ENCODE measurements around the gene IQSEC1. TPM values are rescaled to one million over a fixed set of nuclear protein-coding genes. Genes with fewer than 3 reads are reported as not detected.

The IQSEC1 gene
- total and polyA plus RNA-seq, 2 donors (not counting 1 experiment from before 2014, with no cell fraction given): 96.7 to 222 TPM

GRCh38 chr3:12891391-12891984 lies 181.7 kb downstream of the IQSEC1 start:
- Histone ChIP-seq H4K20me1 (ENCODE audit: control insufficient read depth, insufficient read depth, low read length, poor library complexity, severe bottlenecking) (no peaks in the 10 kb centered on the region), H3K4me3 (ENCODE audit: control extremely low read depth in 1 of 5, extremely low read depth in 1 of 5, insufficient read depth in 1 of 5, low read depth in 2 of 5, low read length in 4 of 5) (peak overlapping the region in 1 of 5 experiments; percentile 35), H3K4me2 (replicated peaks; ENCODE audit: low read depth, low read length, poor library complexity, severe bottlenecking) (peak overlapping the region; percentile 66), H3K27ac (ENCODE audit: low read length in 2 of 2) (no peak overlapping the region), H3K4me1 (ENCODE audit: control insufficient read depth in 2 of 2, insufficient read depth in 2 of 2, low read length in 2 of 2) (peaks cover 8 to 12% of the 10 kb centered on the region in 2 donors), H3K36me3 (replicated peaks in 1 of 2; ENCODE audit: control extremely low read depth in 1 of 2, control insufficient read depth in 1 of 2, extremely low read depth in 1 of 2, insufficient read depth in 2 of 2, low read length in 1 of 2) (no peaks in the 10 kb centered on the region), H3K27me3 (replicated peaks in 1 of 4; ENCODE audit: control extremely low read depth in 1 of 4, control insufficient read depth in 3 of 4, insufficient read depth in 4 of 4, low read length in 3 of 4) (peaks cover 0 to 14% (median 3%) of the 10 kb centered on the region in 4 experiments), H3K79me2 (ENCODE audit: control insufficient read depth, insufficient read depth, low read length) (no peaks in the 10 kb centered on the region), H3K9me3 (ENCODE audit: control extremely low read depth in 1 of 3, control insufficient read depth in 2 of 3, insufficient read depth in 1 of 3, low read length in 2 of 3) (no peaks in the 10 kb centered on the region), H2AFZ (ENCODE audit: insufficient read depth, low read depth, low read length, poor library complexity, severe bottlenecking) (peak overlapping the region; percentile 39), H3K9ac (ENCODE audit: low read length) (no peak overlapping the region)
- no peak overlapping the region for H3K27ac Mint-ChIP-seq
- peaks cover 20% of the 10 kb centered on the region for H3K4me1 Mint-ChIP-seq
- TF ChIP-seq EZH2 (IDR thresholded peaks at IDR 0.05; ENCODE audit: borderline replicate concordance, insufficient read depth, low read depth, low read length, poor library complexity, severe bottlenecking) (no peak), CTCF (IDR thresholded peaks at IDR 0.05) (no peak)
- H3K27me3 Mint-ChIP-seq: peaks cover 14% of the 10 kb centered on the region
- peak; percentile 16 for ATAC-seq (ENCODE audit: low read depth)
- no peak for DNase-seq
- H3K9me3 Mint-ChIP-seq (ENCODE audit: insufficient read depth): no peaks in the 10 kb centered on the region
- CTCF ChIA-PET: interaction anchor here (0.7 to 8.8 kb wide), 27 partner anchors 8 to 757 kb away, joined by 3 to 116 read pairs (median 5); partner anchors contain the start of gene RPL32
- intact Hi-C loops (cut with micrococcal nuclease): loop anchor here (1.0 to 5.0 kb wide), 2 partner anchors 79 to 185 kb away; no protein-coding TSS in a partner anchor
- WGBS (ENCODE audit: insufficient coverage): 64% methylated on average over 9 of the region's 9 CpGs
- POLR2A ChIA-PET: interaction anchor here (0.6 kb wide), 1 partner anchor 14 kb away, joined by 3 read pairs; no protein-coding TSS in a partner anchor
- peak overlapping the region; percentile 2 for H3K4me3 Mint-ChIP-seq
